ENCODE results near the gene KIF26B.

DNA sequence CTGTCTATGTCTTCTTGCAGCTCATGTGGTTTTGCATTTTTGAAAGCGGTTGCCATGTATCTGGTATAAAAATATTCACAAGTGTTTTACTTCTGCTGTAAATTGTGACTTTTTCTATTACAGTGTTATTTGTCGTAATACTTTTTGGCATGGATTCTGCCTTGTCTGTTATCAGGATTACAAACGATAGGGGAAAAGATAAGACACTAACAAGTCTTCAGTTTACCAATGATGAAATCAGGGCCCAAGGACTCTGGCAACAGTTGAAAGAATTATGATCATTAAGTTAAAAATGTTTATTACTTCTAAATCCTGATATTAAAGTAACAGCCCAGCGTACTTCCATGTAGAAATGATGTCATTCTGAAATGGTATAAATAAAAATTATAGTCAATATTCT lies 298.8 kb downstream of the KIF26B start:
- TF ChIP-seq CTCF (conservative IDR thresholded peaks at IDR 0.05; ENCODE audit: low read depth, low read length) = no peak
- TF ChIP-seq EZH2 (IDR thresholded peaks at IDR 0.05; ENCODE audit: low read length, unreplicated experiment) = no peak
